ENCODE data around the gene TMEM94. TPM values are rescaled to one million over a fixed set of nuclear protein-coding genes. Genes with fewer than 3 reads are reported as not detected.

The TMEM94 gene
- polyA plus RNA-seq, 2 of the 4 experiments (the other 2 are of a cell fraction) = 30.5 to 63.8 TPM

DNA sequence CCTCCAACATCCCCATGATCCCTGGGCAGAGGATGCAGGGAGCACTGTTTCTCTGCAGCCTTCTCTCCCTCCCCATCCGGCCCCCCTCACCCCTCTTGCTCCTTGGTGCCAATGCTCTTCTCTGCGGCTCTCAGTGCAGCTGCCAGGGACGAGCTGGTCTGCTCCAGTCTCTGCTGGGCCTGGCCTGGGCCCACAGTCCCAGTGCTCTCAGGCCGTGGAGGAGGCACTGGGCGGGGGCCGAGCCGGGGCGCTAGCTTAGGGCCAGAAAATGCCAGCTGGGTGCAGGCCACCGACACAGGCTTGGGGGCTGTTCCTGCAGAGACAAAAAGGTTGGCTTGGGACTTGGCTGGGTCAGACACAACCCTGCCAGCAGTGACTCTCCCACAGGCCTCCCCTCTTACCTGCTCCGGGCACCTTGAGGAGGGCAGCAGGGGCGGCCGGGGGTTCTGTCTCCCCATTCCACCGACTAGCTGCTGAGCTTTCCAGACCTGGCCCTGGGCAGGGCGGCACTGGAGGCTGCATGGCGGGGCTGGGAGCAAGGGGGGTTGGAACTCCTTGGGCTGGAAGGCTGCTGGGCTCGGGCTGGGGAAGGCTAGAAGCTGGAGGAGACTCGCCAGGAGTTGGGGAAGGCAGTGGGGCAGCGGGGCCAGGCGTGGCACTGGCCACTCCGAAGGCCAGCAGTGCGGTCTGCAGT lies 45.1 kb downstream of the TMEM94 start:
- TF ChIP-seq KDM1A (IDR thresholded peaks at IDR 0.05; ENCODE audit: low read depth) (no peak), POLR2AphosphoS2 (conservative IDR thresholded peaks at IDR 0.05; ENCODE audit: low read length) (no peak), HDAC2 (IDR thresholded peaks at IDR 0.05) (no peak), FOXS1 (CRISPR knock-in tag; IDR thresholded peaks at IDR 0.05) (no peak), ESRRA (IDR thresholded peaks at IDR 0.05; ENCODE audit: borderline replicate concordance, low read length) (no peak), NR3C1 (IDR thresholded peaks at IDR 0.05) (no peak), RARB (CRISPR knock-in tag; IDR thresholded peaks at IDR 0.05) (no peak), HOXB13 (CRISPR knock-in tag; IDR thresholded peaks at IDR 0.05; ENCODE audit: low read depth) (no peak), CHD2 (IDR thresholded peaks at IDR 0.05; ENCODE audit: low read length, partially characterized antibody) (no peak), BHLHE40 (IDR thresholded peaks at IDR 0.05; ENCODE audit: low read depth, low read length) (no peak), RFX5 (IDR thresholded peaks at IDR 0.05) (no peak), FOSB (CRISPR knock-in tag; IDR thresholded peaks at IDR 0.05) (no peak), JUN (IDR thresholded peaks at IDR 0.05) (no peak), SMC3 (IDR thresholded peaks at IDR 0.05) (no peak), MAFK (IDR thresholded peaks at IDR 0.05; ENCODE audit: partially characterized antibody) (no peak), HOXA7 (CRISPR knock-in tag; IDR thresholded peaks at IDR 0.05) (no peak), EHMT2 (IDR thresholded peaks at IDR 0.05; ENCODE audit: low read depth) (no peak)
- TF ChIP-seq, protein P1, sequence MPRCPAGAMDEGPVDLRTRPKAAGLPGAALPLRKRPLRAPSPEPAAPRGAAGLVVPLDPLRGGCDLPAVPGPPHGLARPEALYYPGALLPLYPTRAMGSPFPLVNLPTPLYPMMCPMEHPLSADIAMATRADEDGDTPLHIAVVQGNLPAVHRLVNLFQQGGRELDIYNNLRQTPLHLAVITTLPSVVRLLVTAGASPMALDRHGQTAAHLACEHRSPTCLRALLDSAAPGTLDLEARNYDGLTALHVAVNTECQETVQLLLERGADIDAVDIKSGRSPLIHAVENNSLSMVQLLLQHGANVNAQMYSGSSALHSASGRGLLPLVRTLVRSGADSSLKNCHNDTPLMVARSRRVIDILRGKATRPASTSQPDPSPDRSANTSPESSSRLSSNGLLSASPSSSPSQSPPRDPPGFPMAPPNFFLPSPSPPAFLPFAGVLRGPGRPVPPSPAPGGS (IDR thresholded peaks at IDR 0.05) = no peak
- TF ChIP-seq, protein P2, sequence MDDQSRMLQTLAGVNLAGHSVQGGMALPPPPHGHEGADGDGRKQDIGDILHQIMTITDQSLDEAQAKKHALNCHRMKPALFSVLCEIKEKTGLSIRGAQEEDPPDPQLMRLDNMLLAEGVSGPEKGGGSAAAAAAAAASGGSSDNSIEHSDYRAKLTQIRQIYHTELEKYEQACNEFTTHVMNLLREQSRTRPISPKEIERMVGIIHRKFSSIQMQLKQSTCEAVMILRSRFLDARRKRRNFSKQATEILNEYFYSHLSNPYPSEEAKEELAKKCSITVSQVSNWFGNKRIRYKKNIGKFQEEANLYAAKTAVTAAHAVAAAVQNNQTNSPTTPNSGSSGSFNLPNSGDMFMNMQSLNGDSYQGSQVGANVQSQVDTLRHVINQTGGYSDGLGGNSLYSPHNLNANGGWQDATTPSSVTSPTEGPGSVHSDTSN (IDR thresholded peaks at IDR 0.05) = no peak
- TF ChIP-seq, protein P3, sequence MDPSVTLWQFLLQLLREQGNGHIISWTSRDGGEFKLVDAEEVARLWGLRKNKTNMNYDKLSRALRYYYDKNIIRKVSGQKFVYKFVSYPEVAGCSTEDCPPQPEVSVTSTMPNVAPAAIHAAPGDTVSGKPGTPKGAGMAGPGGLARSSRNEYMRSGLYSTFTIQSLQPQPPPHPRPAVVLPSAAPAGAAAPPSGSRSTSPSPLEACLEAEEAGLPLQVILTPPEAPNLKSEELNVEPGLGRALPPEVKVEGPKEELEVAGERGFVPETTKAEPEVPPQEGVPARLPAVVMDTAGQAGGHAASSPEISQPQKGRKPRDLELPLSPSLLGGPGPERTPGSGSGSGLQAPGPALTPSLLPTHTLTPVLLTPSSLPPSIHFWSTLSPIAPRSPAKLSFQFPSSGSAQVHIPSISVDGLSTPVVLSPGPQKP (IDR thresholded peaks at IDR 0.05; ENCODE audit: low read depth, low read length) = no peak
- DNase-seq (ENCODE audit: low read depth in 1 of 2, low spot score in 1 of 2) (no peak), FAIRE-seq (no peak), ATAC-seq (no peak)
- Histone ChIP-seq H3K27ac (no peak overlapping the region), H3K4me3 (no peak overlapping the region), H3K4me1 (no peaks in the 10 kb centered on the region), H3K4me2 (no peak overlapping the region), H3K9me3 (no peaks in the 10 kb centered on the region)
- 90% methylated on average over 17 of the region's 21 CpGs for WGBS (ENCODE audit: missing lambda C conversion rate)
- CTCF ChIA-PET = interaction anchor here (0.6 to 6.4 kb wide), 12 partner anchors 8 to 293 kb away, joined by 3 to 55 read pairs (median 6); partner anchors contain the start of genes SMIM5 and TSEN54
- POLR2A ChIA-PET = no interaction called here

DNA sequence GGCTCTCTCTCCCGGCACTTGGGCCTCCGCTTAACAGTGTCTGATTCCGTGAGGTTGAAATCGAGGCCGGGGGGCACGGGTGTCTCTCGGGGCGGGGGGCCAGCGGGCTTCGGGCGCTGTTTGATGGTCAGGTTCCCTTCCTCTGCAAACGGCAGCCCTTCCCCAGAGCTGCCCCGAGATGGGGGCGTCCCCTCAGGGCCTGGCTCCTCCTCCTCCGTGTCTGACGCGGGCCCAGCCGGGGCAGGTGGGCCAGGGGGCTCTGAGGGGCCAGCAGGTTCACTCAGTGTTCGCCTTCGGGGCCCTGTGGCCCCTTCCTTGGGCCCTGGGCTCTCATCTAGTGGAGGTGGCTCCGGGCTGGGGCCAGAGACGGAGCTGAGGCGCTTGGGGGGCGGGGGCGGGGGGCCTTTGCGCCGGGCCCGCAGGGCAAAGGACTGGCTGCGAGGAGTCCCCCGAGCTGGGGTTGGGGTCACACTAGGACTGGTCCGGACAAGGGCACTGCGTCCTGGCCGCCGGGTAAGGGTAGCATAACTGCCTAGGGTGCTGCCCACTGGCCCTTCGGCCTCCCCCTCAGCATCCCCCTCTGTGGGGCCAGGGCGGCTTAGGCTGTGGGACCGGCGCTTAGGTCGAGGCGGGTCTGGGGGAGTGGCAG lies 45.8 kb downstream of the TMEM94 start:
- WGBS (ENCODE audit: missing lambda C conversion rate) = 86% methylated on average over 26 of the region's 40 CpGs

More for the DNA sequence above, 45.8 kb downstream of the TMEM94 start:
- no peak overlapping the region for H3K4me3 ChIP-seq
- FAIRE-seq (no peak), DNase-seq (ENCODE audit: low read depth in 1 of 2, low spot score in 1 of 2) (no peak), ATAC-seq (no peak)
- no peak for TF ChIP-seq PHF8 (IDR thresholded peaks at IDR 0.05; ENCODE audit: borderline replicate concordance, low read depth)
- TF ChIP-seq EP300 (IDR thresholded peaks at IDR 0.05) = no peak
- TF ChIP-seq, protein P4, sequence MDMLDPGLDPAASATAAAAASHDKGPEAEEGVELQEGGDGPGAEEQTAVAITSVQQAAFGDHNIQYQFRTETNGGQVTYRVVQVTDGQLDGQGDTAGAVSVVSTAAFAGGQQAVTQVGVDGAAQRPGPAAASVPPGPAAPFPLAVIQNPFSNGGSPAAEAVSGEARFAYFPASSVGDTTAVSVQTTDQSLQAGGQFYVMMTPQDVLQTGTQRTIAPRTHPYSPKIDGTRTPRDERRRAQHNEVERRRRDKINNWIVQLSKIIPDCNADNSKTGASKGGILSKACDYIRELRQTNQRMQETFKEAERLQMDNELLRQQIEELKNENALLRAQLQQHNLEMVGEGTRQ (IDR thresholded peaks at IDR 0.05) = no peak
- no peak for TF ChIP-seq CHD2 (IDR thresholded peaks at IDR 0.05; ENCODE audit: low read length, partially characterized antibody)
- TF ChIP-seq TP53 (CRISPR knock-in tag; IDR thresholded peaks at IDR 0.05) = no peak
- no peak overlapping the region for H3K4me2 ChIP-seq
- H3K4me1 ChIP-seq = no peaks in the 10 kb centered on the region
- ChIA-PET CTCF (interaction anchor here (0.6 to 6.4 kb wide), 18 partner anchors 11 to 388 kb away, joined by 3 to 55 read pairs (median 8); partner anchors contain the start of genes SMIM5 and TSEN54), POLR2A (interaction anchor here (0.6 to 1.1 kb wide), 2 partner anchors 14 to 413 kb away, joined by 3 to 9 read pairs; partner anchors contain the start of gene TSEN54)
- H3K9me3 ChIP-seq = no peaks in the 10 kb centered on the region
- H3K27ac ChIP-seq = no peak overlapping the region

All from A549 (cell line).